ENCODE results near the gene BEAN1.
"Not testable (repeated sequence)": the region's sequence is repeated elsewhere in the genome, so short reads cannot be mapped to it uniquely, and the experiment has no call there.

The BEAN1 gene

DNA sequence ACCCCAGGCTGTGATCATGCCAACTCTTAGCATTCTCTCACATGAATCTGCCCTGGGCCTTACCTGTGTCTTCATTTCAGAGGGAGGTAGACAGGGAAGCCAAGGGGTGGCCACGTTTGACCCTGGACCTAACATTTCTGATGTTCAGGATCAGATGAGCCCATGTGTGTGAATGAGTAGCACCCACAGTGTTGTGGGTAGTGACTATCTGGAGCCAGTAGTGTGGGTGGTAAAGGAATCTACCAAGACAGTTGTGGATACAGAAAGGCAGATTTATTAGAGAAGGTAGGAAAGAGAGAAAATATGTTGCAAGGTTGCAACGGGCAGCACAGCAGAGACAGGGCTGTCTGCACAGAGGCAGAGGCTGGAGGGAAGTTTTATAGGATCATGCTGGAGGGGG is 62.3 kb downstream of the BEAN1 start:
- DNase-seq: no peak

DNA sequence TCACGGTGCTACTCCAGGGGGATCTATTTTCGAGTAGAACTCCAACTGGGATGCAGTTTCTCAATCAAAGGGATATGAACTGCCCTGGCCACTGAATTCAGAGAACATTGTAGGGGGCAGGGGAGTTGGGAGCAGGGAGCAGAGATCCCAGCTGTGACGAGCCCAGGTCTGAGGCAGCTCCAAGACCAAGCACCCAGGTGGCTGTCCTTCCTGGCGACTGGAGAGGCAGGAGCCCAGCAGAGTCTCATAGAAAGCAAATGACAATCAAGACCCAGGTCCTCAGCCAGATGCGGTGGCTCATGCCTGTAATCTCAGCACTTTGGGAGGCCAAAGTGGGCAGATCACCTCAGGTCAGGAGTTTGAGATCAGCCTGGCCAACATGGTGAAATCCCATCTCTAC is 62.7 kb downstream of the BEAN1 start:
- DNase-seq: no peak

- no peak for DNase-seq
These were observed 64.0 kb downstream of the BEAN1 start for GRCh38 chr16:66490774-66491715.

GRCh38 chr16:66491716-66492064 is 64.6 kb downstream of the BEAN1 start:
- DNase-seq: no peak

- no peak for DNase-seq
These were observed 66.7 kb downstream of the BEAN1 start for GRCh38 chr16:66493490-66494401.

GRCh38 chr16:66494916-66495315 is 67.8 kb downstream of the BEAN1 start:
- no peak for DNase-seq

DNA sequence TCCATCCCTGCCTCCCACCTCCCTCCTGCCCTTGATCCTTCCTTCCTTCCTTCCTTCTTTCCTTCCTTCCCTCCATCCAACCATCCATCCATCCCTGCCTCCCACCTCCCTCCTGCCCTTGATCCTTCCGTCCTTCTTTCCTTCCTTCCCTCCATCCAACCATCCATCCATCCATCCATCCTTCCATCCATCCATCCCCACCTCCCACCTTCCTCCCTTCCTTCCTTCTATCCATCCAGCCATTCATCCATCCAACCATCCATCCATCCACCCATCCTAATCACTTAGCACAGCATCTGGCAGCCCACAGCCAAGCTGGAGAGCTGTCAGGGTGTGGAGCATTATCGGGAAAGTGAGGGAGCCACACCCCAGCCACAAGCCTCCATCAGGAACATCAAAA is 68.3 kb downstream of the BEAN1 start:
- no peak for DNase-seq

DNA sequence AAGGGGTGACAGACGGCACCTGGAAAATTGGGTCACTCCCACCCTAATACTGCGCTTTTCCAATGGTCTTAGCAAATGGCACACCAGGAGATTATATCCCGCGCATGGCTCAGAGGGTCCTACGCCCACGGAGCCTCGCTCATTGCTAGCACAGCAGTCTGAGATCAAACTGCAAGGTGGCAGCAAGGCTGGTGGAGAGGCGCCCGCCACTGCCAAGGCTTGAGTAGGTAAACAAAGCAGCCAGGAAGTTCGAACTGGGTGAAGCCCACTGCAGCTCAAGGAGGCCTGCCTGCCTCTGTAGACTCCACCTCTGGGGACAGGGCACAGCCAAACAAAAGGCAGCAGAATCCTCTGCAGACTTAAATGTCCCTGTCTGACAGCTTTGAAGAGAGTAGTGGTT is 69.1 kb downstream of the BEAN1 start:
- not testable (repeated sequence) for DNase-seq

GRCh38 chr16:66497921-66498320 is 70.8 kb downstream of the BEAN1 start:
- DNase-seq: not testable (repeated sequence)

DNA sequence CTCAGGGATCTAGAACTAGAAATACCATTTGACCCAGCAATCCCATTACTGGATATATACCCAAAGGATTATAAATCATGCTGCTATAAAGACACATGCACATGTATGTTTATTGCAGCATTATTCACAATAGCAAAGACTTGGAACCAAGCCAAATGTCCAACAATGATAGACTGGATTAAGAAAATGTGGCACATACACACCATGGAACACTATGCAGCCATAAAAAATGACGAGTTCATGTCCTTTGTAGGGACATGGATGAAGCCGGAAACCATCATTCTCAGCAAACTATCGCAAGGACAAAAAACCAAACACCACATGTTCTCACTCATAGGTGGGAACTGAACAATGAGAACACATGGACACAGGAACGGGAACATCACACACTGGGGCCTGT is 74.5 kb downstream of the BEAN1 start:
- not testable (repeated sequence) for DNase-seq

- DNase-seq: no peak
These were observed 75.2 kb downstream of the BEAN1 start for GRCh38 chr16:66502020-66502913.

GRCh38 chr16:66503030-66503429 is 75.9 kb downstream of the BEAN1 start:
- DNase-seq: no peak

DNA sequence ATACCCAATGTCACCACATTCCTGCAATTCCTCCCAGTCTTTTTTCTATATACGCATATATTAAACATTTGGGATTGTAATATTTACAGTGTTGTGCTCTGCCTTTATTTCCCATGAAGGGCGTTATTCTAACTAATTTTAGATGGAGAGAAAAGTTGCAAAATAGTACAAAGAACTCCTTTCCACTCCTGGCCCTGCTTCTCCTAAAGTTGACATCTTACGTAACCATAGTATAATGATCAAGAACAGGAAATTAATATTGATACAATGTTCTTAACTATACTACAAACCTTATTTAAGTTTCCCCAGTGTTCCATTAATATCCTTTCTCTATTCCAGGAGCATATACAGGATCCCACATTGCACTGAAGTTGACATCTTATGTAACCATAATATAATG is 76.5 kb downstream of the BEAN1 start:
- no peak for DNase-seq

- DNase-seq: no peak
These were observed 80.7 kb downstream of the BEAN1 start for GRCh38 chr16:66507731-66508239.

- no peak for DNase-seq
These were observed 81.3 kb downstream of the BEAN1 start for GRCh38 chr16:66508248-66508913.

GRCh38 chr16:66508914-66509496 is 81.9 kb downstream of the BEAN1 start:
- no peak for DNase-seq

GRCh38 chr16:66509576-66509975 is 82.5 kb downstream of the BEAN1 start:
- no peak for DNase-seq

DNA sequence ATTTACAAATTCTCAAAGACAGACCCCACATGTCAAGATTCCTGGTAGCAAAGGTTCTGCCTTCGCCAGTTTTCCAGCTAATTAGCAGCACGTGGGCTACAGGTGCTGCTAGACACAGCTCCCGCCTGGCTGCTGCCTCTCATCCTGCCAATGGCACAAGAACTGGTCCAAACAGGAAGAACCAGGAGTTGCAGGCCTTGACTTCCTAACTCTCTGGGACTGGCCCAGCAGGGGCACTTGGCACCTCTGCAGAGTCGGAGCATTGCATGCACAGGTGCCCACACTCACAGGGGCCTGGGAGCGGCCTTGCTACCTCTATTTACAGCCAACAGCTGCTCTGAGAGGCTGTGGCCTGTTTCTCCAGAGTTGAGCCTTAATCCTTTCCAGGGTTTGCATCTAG is 83.2 kb downstream of the BEAN1 start:
- no peak for DNase-seq

DNA sequence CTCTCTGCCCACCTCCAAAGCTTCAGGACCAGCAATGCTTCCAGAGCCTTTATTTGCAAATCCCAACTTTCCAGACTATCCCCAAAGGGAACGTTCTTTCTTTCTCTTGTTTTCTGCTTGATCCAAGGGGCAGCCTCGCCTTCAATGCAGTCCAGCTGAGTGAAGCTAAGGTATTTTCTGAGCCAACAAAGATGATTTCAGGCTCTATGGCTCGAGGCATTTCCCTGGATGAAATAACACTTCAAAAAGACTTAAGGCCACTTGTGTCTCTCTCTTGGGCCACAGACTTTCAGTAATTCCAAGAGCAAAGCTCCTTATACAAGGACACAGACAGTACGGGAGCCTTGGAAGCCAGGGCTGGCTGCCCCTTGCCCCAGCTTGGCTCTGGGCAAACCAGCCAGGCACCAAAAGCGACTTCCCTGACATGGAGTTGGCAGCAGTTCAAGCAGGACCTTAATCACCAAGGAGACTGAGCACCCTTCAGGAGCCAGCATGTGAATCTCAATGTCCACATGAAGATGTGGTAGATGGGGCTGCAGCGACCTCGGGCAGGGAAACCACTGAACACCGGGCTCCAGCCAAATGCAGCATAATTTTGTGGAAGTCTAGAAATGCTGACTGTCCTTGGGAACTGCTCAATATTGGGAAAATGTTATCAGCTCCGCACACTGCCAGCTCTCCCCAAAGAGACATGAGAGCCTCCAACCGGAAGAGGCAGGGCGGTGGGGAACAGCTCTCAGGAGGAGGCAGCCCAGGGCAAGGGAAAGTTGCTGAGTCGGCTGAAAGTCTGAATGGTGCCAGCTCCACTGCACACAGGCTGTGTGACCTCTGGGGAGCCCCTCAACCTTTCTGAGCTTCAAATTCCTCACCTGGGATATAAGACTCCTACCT is 83.9 kb downstream of the BEAN1 start:
- DNase-seq: no peak

- no peak for DNase-seq
These were observed 84.6 kb downstream of the BEAN1 start for GRCh38 chr16:66511602-66512271.
